Panc1 (cell line): ENCODE measurements around the gene LRRC4. TPM values are rescaled to one million over a fixed set of nuclear protein-coding genes. Genes with fewer than 3 reads are reported as not detected.

Experiments used
- ATAC-seq: fragments of 200-7000 bp; cut with Tn5 transposase; 2 replicates; pipeline ENCODE4 v1.9.1; 2020; ENCODE audit warnings: mild to moderate bottlenecking, moderate library complexity
- BruUV-seq: library from RNA; stranded (reverse); fragments of 400-500 nt; replicated peaks from 2 replicates; lab custom pipeline; 2021; lab: Mats Ljungman, UMichigan
- CTCF ChIA-PET: fragments of 300-600 bp; sonication (Branson Sonifier 250); formaldehyde crosslinking; loops from one replicate; lab custom pipeline; 2022; ENCODE audit warnings: antibody characterized with exemption; lab: Charles Lee
- POLR2A ChIA-PET: fragments of 300-600 bp; sonication (Branson Sonifier 250); formaldehyde crosslinking; loops from one replicate; lab custom pipeline; 2022; ENCODE audit warnings: antibody characterized with exemption; lab: Charles Lee
- DNase-seq: peaks from one replicate; pipeline ENCODE4 v3.0.0-alpha.2; 2010; ENCODE audit warnings: low read depth, low spot score
- H3K27ac ChIP-seq: 2 replicates; pipeline ENCODE4 v1.5.1; 2011; ENCODE audit warnings: mild to moderate bottlenecking, low read length, inconsistent platforms
- H3K27me3 ChIP-seq: fragments of 200-500 bp; sonication (Bioruptor generic); 2 replicates; pipeline ENCODE4 v1.6.0; 2014; ENCODE audit warnings: low read length, inconsistent platforms; ENCODE audit not compliant: control insufficient read depth, insufficient read depth
- H3K36me3 ChIP-seq: fragments of 200-500 bp; sonication (Bioruptor generic); 2 replicates; pipeline ENCODE4 v1.5.1; 2014; ENCODE audit warnings: inconsistent platforms, mild to moderate bottlenecking, low read length, moderate library complexity; ENCODE audit not compliant: control insufficient read depth, insufficient read depth
- H3K4me1 ChIP-seq: 2 replicates; pipeline ENCODE4 v1.5.1; 2011; ENCODE audit warnings: inconsistent platforms, mild to moderate bottlenecking, low read length, moderate library complexity; ENCODE audit not compliant: control insufficient read depth, insufficient read depth
- H3K4me3 ChIP-seq, 2 experiments: 2 replicates each; pipeline ENCODE4 v1.5.1; 2011 to 2012; ENCODE audit warnings: low read depth in 2 of 2, low read length in 2 of 2, mild to moderate bottlenecking in 2 of 2, inconsistent platforms in 1 of 2, moderate library complexity in 1 of 2
- H3K9me3 ChIP-seq: fragments of 200-500 bp; sonication (Bioruptor generic); 2 replicates; pipeline ENCODE4 v1.5.1; 2014; ENCODE audit warnings: low read depth, mild to moderate bottlenecking, inconsistent platforms, low read length, moderate library complexity; ENCODE audit not compliant: control insufficient read depth, insufficient read depth
- CTCF ChIP-seq: fragments of 450-650 bp; IDR thresholded peaks from 2 replicates; pipeline ENCODE4 v1.5.1; 2017; ENCODE audit warnings: mild to moderate bottlenecking
- POLR2AphosphoS5 ChIP-seq: IDR thresholded peaks from 2 replicates; pipeline ENCODE4 v1.6.1; 2012; ENCODE audit warnings: mild to moderate bottlenecking, low read depth, low read length, moderate library complexity
- REST ChIP-seq, 2 experiments: IDR thresholded peaks; 2 replicates each; pipeline ENCODE4 v1.6.1; 2011 to 2012; ENCODE audit warnings: low read depth in 2 of 2, control low read depth in 1 of 2, low read length in 1 of 2, mild to moderate bottlenecking in 1 of 2, moderate library complexity in 1 of 2; ENCODE audit not compliant: insufficient read depth in 1 of 2
- SIN3A ChIP-seq: IDR thresholded peaks from 2 replicates; pipeline ENCODE4 v1.6.1; 2012; ENCODE audit warnings: low read depth, mild to moderate bottlenecking, low read length, moderate library complexity, borderline replicate concordance; ENCODE audit not compliant: insufficient read depth
- TCF7L2 ChIP-seq: IDR thresholded peaks from 2 replicates; pipeline ENCODE4 v1.6.1; 2011; ENCODE audit warnings: mild to moderate bottlenecking, low read depth, low read length, inconsistent platforms
- in situ Hi-C: cut with HindIII; loops from 2 replicates; pipeline ENCODE4 v1.10.0; 2016; ENCODE audit warnings: low sequenced_read_pairs, low pct_unique_long_range_greater_than_20kb
- intact Hi-C: fragments of 100-400 bp; cut with micrococcal nuclease; formaldehyde crosslinking; loops from one replicate; pipeline ENCODE4 v1.10.0; 2022; ENCODE audit not compliant: unreplicated experiment
- total RNA-seq: library from RNA; stranded (reverse); gene quantifications from one replicate; pipeline ENCODE4 v1.2.1, GENCODE V29; 2021; ENCODE audit not compliant: unreplicated experiment

Gene LRRC4
- total RNA-seq, 1 experiment from 2014 or later = not detected

- no peak for TF ChIP-seq SIN3A
- TF ChIP-seq REST (IDR thresholded peaks at IDR 0.05; ENCODE audit: insufficient read depth in 1 of 2, low read depth in 2 of 2, low read length in 1 of 2) = no peak
- TF ChIP-seq TCF7L2 = no peak
- no peak for TF ChIP-seq POLR2AphosphoS5
- no peak for TF ChIP-seq CTCF
- in situ Hi-C loops = no loop called here
- ChIA-PET POLR2A (no interaction called here), CTCF (no interaction called here)
- Histone ChIP-seq H3K36me3 (no peaks in the 10 kb centered on the region; the same call in 1 of the 2 replicates), H3K27ac (no peak overlapping the region), H3K9me3 (no peaks in the 10 kb centered on the region), H3K4me1 (no peaks in the 10 kb centered on the region), H3K27me3 (no peaks in the 10 kb centered on the region), H3K4me3 (no peak overlapping the region)
- no peak for ATAC-seq
- no peak for DNase-seq
- intact Hi-C loops = no loop called here
- BruUV-seq = TSS peak; percentile 49
Observed at GRCh38 chr7:128008141-128008540, 23.1 kb downstream of the LRRC4 start.

- intact Hi-C loops = no loop called here
- Histone ChIP-seq H3K27ac (no peak overlapping the region), H3K36me3 (no peaks in the 10 kb centered on the region; the same call in 1 of the 2 replicates), H3K9me3 (no peaks in the 10 kb centered on the region), H3K27me3 (no peaks in the 10 kb centered on the region), H3K4me1 (no peaks in the 10 kb centered on the region), H3K4me3 (no peak overlapping the region)
- BruUV-seq = no TSS peak
- TF ChIP-seq POLR2AphosphoS5 (no peak), SIN3A (no peak), REST (IDR thresholded peaks at IDR 0.05; ENCODE audit: insufficient read depth in 1 of 2, low read depth in 2 of 2, low read length in 1 of 2) (no peak), CTCF (no peak), TCF7L2 (no peak)
- DNase-seq (no peak), ATAC-seq (no peak)
- ChIA-PET POLR2A (no interaction called here), CTCF (no interaction called here)
- in situ Hi-C loops = no loop called here
Observed at GRCh38 chr7:128007303-128007680, 23.9 kb downstream of the LRRC4 start.
